Measurements from ENCODE around the gene SLC35A3.
"Not testable (repeated sequence)": the region's sequence is repeated elsewhere in the genome, so short reads cannot be mapped to it uniquely, and the experiment has no call there.

Gene SLC35A3

GRCh38 chr1:99975529-99975928 lies 5.7 kb downstream of the SLC35A3 start:
- DNase-seq = no peak

GRCh38 chr1:99977326-99977725 lies 7.5 kb downstream of the SLC35A3 start:
- DNase-seq = not testable (repeated sequence)

- no peak for DNase-seq
These were observed 8.4 kb downstream of the SLC35A3 start for GRCh38 chr1:99978218-99978617.

GRCh38 chr1:99979091-99979490 lies 9.3 kb downstream of the SLC35A3 start:
- DNase-seq = no peak

- no peak for DNase-seq
These were observed 11.1 kb downstream of the SLC35A3 start for GRCh38 chr1:99980928-99981327.

- no peak for DNase-seq
These were observed 16.9 kb downstream of the SLC35A3 start for GRCh38 chr1:99986656-99987225.

GRCh38 chr1:99988210-99988765 lies 18.5 kb downstream of the SLC35A3 start:
- no peak for DNase-seq

- no peak for DNase-seq
These were observed 22.4 kb downstream of the SLC35A3 start for GRCh38 chr1:99992044-99992722.

GRCh38 chr1:99992760-99993467 lies 23.1 kb downstream of the SLC35A3 start:
- DNase-seq = no peak

- DNase-seq = no peak
These were observed 23.7 kb downstream of the SLC35A3 start for GRCh38 chr1:99993468-99993845.

- DNase-seq = no peak
These were observed 24.7 kb downstream of the SLC35A3 start for GRCh38 chr1:99994496-99994895.

- no peak for DNase-seq
These were observed 27.2 kb downstream of the SLC35A3 start for GRCh38 chr1:99996951-99997350.

GRCh38 chr1:100001462-100001861 lies 31.7 kb downstream of the SLC35A3 start:
- DNase-seq = no peak

GRCh38 chr1:100005424-100005823 lies 35.6 kb downstream of the SLC35A3 start:
- no peak for DNase-seq

- no peak for DNase-seq
These were observed 36.9 kb downstream of the SLC35A3 start for GRCh38 chr1:100006688-100007087.

GRCh38 chr1:100009458-100009857 lies 39.7 kb downstream of the SLC35A3 start:
- no peak for DNase-seq

- DNase-seq = no peak
These were observed 41.0 kb downstream of the SLC35A3 start for GRCh38 chr1:100010804-100011203.

GRCh38 chr1:100019220-100019619 lies 49.4 kb downstream of the SLC35A3 start:
- no peak for DNase-seq

- no peak for DNase-seq
These were observed 53.7 kb downstream of the SLC35A3 start for GRCh38 chr1:100023482-100023881.

GRCh38 chr1:100027212-100027611 lies 57.4 kb downstream of the SLC35A3 start:
- no peak for DNase-seq

GRCh38 chr1:100028765-100029164 lies 59.0 kb downstream of the SLC35A3 start:
- DNase-seq = no peak

GRCh38 chr1:100034470-100034869 lies 64.7 kb downstream of the SLC35A3 start:
- no peak for DNase-seq

GRCh38 chr1:100035214-100035613 lies 65.4 kb downstream of the SLC35A3 start:
- DNase-seq = no peak
